ENCODE results near the gene SCIMP. TPM values are rescaled to one million over a fixed set of nuclear protein-coding genes. Genes with fewer than 3 reads are reported as not detected.

SCIMP gene
- not detected for total RNA-seq

DNA sequence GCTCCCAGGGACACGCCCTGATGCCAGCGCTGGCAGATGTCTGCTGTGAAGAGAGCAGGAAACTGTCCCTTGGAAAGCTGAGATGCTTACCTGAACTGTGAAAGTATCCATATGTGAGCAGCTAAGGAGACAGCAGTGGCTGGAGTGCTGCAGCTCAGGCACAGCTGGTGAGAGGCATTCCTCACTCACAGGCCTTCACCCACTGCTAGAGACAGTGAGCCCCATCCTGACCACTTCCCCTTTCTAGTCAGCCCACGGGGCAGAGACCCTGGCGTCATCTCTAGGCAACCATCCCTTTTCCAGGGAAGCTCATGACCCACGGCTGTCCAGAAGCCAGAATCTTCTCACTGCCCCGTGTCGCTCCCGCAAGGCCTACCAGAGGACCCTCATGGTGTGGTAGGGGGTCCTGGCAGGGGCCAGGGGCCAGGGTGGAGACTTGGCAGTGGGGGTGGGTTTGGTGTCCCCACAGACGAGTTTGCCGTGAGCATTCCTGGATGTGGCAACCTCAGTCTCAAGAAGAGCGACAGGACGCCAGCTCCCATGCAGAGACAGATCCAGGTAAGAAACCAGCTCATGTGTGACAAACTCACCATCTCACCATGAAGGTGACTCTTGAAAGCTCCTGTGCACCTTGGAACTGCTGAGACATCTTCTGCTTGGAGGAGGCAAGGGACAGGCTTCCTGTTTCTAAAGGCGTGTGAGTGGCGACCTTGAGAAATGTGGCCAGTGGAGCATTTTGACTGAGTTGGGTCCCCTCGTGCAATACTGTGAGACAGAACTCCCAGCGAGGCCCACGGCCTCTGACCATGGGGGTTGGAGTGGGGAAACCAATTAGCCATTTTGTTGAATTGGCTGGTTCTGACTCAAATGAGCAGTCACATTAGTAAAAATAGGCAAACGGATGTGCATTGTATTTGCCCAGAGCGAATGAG is at the start of gene SCIMP:
SCIMP (minus strand) TSS at position 216 of the 932 bp plus-strand sequence; CDS start at position 111, 105 bp downstream.
- H3K4me3 Mint-ChIP-seq, result no peak within 1 kb of the TSS
- peaks cover 11% of the 10 kb centered on the region for H3K4me1 Mint-ChIP-seq (ENCODE audit: low read depth)
- no peaks in the 10 kb centered on the region for H3K27me3 Mint-ChIP-seq (ENCODE audit: low read depth)
- intact Hi-C loops (cut with micrococcal nuclease), result no loop called here
- CTCF ChIA-PET, result interaction anchor here (0.6 kb wide), 1 partner anchor 155 kb away, joined by 4 read pairs; no protein-coding TSS in a partner anchor
- DNase-seq, result no peak
- H3K9me3 Mint-ChIP-seq, result no peaks in the 10 kb centered on the region
- no peak within 1 kb of the TSS for H3K27ac Mint-ChIP-seq
- H3K36me3 Mint-ChIP-seq (ENCODE audit: low read depth), result no peaks in the 10 kb centered on the region

DNA sequence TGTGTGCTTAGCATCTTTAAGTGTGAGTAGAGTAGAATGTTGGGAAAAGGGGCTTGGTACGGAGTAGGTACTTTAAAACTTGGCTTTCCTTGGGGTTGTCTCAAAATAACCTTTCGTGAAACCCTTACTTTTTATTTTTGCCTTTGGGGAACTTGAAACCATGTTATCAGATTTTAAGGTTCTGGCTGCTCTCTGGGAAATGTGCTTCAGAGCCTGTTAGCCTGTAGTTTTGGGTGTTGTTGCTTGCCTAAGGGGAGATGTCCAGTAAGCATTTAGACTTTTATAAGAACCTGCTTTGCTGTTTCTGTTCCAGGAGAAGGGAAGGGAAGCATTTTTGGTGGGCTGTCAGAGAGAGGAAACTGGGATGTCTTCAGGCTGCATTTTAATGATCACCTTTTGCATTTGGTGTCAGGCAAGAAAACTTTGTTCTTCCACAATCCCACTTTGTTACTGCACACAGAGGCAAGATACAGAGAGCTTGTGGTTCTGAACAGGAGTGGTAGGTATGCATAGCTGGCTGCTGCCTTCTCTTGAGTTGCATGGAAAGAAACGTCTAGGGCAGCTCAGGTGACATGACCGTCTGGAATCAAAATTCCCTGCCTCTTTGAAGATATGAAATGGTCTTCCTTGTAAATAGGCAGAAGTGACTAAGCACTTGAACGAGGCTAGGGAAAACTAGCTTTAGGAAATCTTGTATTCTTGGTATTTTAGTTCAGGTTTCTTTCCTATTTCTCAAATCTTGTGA is 49.1 kb upstream of the SCIMP start:
- Mint-ChIP-seq H3K9me3 (no peaks in the 10 kb centered on the region), H3K27me3 (ENCODE audit: low read depth) (no peaks in the 10 kb centered on the region), H3K36me3 (ENCODE audit: low read depth) (peaks cover 15% of the 10 kb centered on the region), H3K27ac (peak overlapping the region; percentile 33), H3K4me3 (peak overlapping the region; percentile 91), H3K4me1 (ENCODE audit: low read depth) (peaks cover 46% of the 10 kb centered on the region)
- DNase-seq, result no peak
- CTCF ChIA-PET, result interaction anchor here (0.6 to 1.0 kb wide), 5 partner anchors 11 to 29 kb away, joined by 3 to 5 read pairs (median 4); no protein-coding TSS in a partner anchor
- intact Hi-C loops (cut with micrococcal nuclease), result loop anchor here (2.0 to 10.0 kb wide), 6 partner anchors 36 to 571 kb away; partner anchors contain the start of genes ARRB2, DERL2, MIS12 and PFN1

DNA sequence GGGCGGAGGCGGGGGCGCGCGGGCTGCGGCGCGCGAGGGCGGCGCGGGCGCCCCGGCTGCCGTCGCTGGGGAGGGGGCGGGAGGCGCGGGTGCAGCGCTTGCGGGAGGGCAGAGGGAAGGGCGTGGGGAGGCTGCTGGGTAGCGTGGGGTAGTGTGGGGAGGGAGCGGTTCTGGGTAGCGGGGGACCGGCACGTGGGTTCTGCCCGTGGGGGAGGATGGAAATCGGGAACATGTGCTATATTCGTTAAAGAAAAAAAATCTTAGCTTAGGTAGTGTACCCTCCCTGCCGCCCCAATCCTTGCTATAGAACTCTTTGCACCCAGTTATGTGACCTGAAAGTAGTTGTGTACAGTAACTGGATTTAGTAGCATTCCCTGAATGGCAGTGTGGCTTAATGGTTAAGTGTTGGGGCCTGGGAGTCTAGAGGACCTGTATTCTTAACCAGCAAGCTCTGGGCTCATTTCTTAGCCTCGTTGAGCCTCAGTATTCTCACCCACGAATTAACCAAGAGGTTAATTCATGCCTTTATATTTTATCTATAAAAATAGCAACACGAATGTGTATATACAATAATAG is 48.1 kb upstream of the SCIMP start:
- intact Hi-C loops (cut with micrococcal nuclease), result loop anchor here (1.0 to 10.0 kb wide), 8 partner anchors 35 to 570 kb away; partner anchors contain the start of genes ARRB2, C1QBP, DERL2 and MIS12
- Mint-ChIP-seq H3K27me3 (ENCODE audit: low read depth) (no peaks in the 10 kb centered on the region), H3K4me3 (peak overlapping the region; percentile 91), H3K4me1 (ENCODE audit: low read depth) (peaks cover 39% of the 10 kb centered on the region), H3K9me3 (no peaks in the 10 kb centered on the region), H3K27ac (peak overlapping the region; percentile 88), H3K36me3 (ENCODE audit: low read depth) (peaks cover 11% of the 10 kb centered on the region)
- CTCF ChIA-PET, result interaction anchor here (0.7 kb wide), 1 partner anchor 14 kb away, joined by 3 read pairs; no protein-coding TSS in a partner anchor
- peak; percentile 33 for DNase-seq

DNA sequence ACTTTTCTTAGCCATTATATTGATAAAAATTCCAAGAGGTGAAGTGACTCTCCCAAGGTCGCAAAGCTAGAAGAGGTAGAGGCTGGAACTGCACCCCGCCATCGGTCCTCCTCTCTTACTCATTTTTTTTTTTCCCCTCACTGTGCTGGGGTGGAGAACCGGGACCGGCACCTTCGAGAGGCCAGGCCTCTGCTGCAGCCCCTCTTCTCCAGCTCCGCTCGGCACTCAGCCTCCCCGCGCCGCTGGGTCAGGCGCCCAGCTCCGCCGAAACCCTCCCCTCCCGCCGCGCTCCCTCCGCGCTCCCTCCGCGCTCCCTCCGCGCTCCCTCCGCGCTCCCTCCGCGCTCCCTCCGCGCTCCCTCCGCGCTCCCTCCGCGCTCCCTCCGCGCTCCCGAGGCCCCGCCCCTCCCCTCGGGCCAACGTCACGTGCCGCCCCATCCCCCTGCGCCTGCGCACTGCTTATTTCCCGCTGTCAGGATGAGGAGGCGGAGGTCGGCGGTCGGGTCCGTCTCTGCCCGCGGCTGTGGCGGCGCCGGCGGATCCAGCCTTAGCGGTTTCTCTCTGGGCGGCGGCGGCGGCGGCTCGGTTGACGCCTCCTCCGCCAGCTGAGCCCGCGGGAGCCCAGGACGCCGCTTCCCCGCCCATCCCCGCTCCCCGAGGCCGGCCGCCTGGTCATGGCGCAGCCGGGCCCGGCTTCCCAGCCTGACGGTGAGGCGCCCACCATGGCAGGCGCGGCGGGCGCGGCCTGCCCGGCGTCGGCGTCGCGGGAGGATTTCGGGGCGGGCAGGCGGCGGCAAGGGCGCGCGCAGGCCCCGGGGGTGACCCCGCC is 47.4 kb upstream of the SCIMP start, which contains the start of gene RABEP1:
RABEP1 (plus strand) TSS at position 471 of the 828 bp plus-strand sequence; CDS start at position 674, 203 bp downstream.
- Mint-ChIP-seq H3K9me3 (no peaks in the 10 kb centered on the region), H3K4me3 (peak within 1 kb of the TSS; percentile 91), H3K4me1 (ENCODE audit: low read depth) (peaks cover 38% of the 10 kb centered on the region), H3K36me3 (ENCODE audit: low read depth) (peaks cover 10% of the 10 kb centered on the region), H3K27me3 (ENCODE audit: low read depth) (no peaks in the 10 kb centered on the region), H3K27ac (peak within 1 kb of the TSS; percentile 88)
- CTCF ChIA-PET, result interaction anchor here (0.7 kb wide), 1 partner anchor 301 kb away, joined by 3 read pairs; no protein-coding TSS in a partner anchor
- intact Hi-C loops (cut with micrococcal nuclease), result loop anchor here (1.0 to 10.0 kb wide), 8 partner anchors 35 to 570 kb away; partner anchors contain the start of genes ARRB2, C1QBP, DERL2 and MIS12
- peak; percentile 94 for DNase-seq

DNA sequence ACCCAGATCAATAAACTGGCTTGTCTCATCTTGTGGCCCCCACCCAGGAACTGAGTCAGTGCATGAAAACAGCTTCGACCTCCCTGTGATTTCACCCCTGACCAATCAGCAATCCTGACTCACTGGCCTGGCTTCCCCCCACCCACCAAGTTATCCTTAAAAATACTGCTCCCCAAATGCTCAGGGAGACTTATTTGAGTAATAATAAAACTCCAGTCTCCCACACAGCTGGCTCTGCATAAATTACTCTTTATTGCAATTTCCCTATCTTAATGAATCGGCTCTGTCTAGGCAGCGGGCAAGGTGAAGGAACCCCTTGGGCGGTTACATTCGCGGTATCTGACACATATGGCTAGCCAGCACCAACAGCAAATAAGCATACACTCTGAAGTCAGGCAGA is 37.7 kb upstream of the SCIMP start:
- DNase-seq, result peak; percentile 53
- no peaks in the 10 kb centered on the region for H3K27me3 Mint-ChIP-seq (ENCODE audit: low read depth)
- intact Hi-C loops (cut with micrococcal nuclease), result no loop called here
- CTCF ChIA-PET, result interaction anchor here (0.8 to 1.3 kb wide), 2 partner anchors 12 to 34 kb away, joined by 3 to 5 read pairs; no protein-coding TSS in a partner anchor
- H3K36me3 Mint-ChIP-seq (ENCODE audit: low read depth), result no peaks in the 10 kb centered on the region
- H3K9me3 Mint-ChIP-seq, result no peaks in the 10 kb centered on the region
- no peak overlapping the region for H3K4me3 Mint-ChIP-seq
- H3K27ac Mint-ChIP-seq, result no peak overlapping the region
- H3K4me1 Mint-ChIP-seq (ENCODE audit: low read depth), result peaks cover 12% of the 10 kb centered on the region

DNA sequence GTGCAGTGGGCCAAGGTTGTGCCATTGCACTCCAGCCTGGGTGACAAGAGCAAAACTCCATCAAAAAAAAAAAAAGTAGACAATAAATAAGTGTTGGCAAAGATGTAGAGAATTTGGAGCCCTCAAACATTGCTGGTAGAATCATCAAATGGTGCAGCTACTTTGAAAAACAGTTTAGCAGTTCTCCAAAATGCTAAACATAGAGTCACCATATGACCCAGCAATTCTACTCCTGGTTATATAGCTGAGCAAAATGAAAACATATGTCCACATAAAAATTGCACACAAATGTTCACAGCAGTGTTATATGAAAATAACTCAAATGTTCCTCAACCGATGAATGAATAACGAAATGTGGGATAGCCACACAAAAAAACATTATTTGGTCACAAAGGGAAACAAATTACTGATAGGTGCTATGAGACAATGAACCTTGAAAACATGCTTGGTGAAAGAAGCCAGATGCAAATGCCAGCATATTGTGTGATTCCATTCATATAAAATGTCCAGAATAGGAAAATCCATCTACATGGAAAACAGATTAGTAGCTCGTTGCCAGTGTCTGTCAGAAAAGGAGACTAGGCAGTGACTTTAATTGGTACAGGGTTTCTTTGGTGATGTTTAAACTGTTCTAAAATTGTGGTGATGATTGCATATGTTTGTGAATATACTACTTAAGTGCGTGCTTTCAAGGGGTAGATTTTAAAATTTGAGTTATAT is 34.7 kb upstream of the SCIMP start:
- H3K36me3 Mint-ChIP-seq (ENCODE audit: low read depth), result no peaks in the 10 kb centered on the region
- no peak for DNase-seq
- CTCF ChIA-PET, result interaction anchor here (0.6 kb wide), 1 partner anchor 1833 kb away, joined by 3 read pairs; no protein-coding TSS in a partner anchor

DNA sequence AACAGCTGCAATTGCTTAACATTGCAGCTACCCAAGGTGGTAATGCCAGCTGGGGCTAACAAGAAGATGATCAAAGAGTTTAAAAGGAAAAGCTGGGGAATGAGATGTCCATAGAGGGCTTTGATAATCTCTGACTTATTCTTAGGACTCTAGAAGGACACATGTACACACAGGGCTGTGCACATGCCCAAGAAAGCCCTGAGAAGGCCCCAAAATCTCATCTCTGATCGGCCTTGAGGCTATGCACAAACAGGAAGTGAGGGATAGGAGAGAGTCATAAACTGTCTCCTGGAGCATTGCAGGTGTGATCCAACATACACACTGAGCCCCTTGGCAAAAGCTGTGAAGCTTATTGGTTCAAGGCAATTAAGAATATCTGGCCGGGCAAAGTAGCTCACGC is 30.2 kb upstream of the SCIMP start:
- Mint-ChIP-seq H3K4me3 (no peak overlapping the region), H3K27me3 (ENCODE audit: low read depth) (no peaks in the 10 kb centered on the region), H3K4me1 (ENCODE audit: low read depth) (no peaks in the 10 kb centered on the region), H3K27ac (no peak overlapping the region), H3K9me3 (no peaks in the 10 kb centered on the region), H3K36me3 (ENCODE audit: low read depth) (no peaks in the 10 kb centered on the region)
- no peak for DNase-seq
- CTCF ChIA-PET, result no interaction called here
- intact Hi-C loops (cut with micrococcal nuclease), result no loop called here

More for the DNA sequence above, 34.7 kb upstream of the SCIMP start:
- Mint-ChIP-seq H3K9me3 (no peaks in the 10 kb centered on the region), H3K27ac (no peak overlapping the region), H3K4me3 (no peak overlapping the region), H3K4me1 (ENCODE audit: low read depth) (peaks cover 12% of the 10 kb centered on the region), H3K27me3 (ENCODE audit: low read depth) (no peaks in the 10 kb centered on the region)
- intact Hi-C loops (cut with micrococcal nuclease), result no loop called here

DNA sequence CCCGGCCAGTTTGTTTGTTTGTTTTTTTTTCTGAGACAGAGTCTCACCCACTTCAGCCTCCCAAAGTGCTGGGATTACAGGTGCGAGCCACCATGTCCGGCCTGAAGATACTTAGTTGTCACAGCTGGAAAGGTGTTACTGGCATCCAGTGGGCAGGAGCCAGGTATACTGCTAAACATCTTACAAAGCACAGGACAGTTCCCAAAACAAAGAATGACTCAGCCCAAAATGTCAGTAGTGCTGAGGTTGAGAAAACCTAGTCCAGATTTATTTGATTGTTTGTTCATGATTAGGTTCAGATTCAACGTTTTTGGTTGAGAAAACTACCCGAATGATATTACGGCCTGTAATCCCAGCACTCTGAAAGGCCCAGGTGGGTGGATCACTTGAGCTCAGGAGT is 28.8 kb upstream of the SCIMP start:
- CTCF ChIA-PET, result no interaction called here
- Mint-ChIP-seq H3K4me1 (ENCODE audit: low read depth) (no peaks in the 10 kb centered on the region), H3K36me3 (ENCODE audit: low read depth) (no peaks in the 10 kb centered on the region), H3K27ac (no peak overlapping the region), H3K4me3 (no peak overlapping the region), H3K9me3 (no peaks in the 10 kb centered on the region), H3K27me3 (ENCODE audit: low read depth) (no peaks in the 10 kb centered on the region)
- DNase-seq, result no peak
- intact Hi-C loops (cut with micrococcal nuclease), result no loop called here

DNA sequence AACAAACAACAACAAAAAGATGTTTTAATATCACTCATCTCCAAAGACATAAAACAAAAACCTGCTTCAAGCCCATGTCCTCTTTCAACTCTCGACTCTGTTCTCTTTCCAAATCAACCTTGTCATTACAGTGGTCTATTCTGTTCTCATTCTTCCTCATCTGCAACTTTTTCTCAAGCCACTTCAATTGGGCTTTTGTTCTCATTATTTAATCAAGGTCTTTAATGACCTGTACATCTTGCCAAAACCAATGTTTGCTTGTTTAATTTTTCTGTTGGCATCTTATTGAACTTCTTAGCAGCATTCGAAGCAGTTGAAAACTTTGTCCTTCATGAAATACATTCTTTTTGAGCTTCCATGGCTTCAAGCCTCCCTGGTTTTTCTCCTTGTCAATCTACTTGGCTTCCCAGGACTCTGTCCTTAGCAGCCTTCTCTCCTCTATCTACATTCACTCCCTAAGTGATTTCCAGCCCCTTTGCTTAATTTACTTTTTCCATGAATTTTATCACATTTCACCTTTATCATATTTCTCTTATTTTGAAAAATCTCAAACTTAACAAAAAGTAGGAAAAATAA is 27.8 kb upstream of the SCIMP start:
- H3K27me3 Mint-ChIP-seq (ENCODE audit: low read depth), result no peaks in the 10 kb centered on the region
- H3K4me1 Mint-ChIP-seq (ENCODE audit: low read depth), result no peaks in the 10 kb centered on the region
- H3K36me3 Mint-ChIP-seq (ENCODE audit: low read depth), result no peaks in the 10 kb centered on the region
- H3K9me3 Mint-ChIP-seq, result no peaks in the 10 kb centered on the region
- intact Hi-C loops (cut with micrococcal nuclease), result no loop called here
- H3K27ac Mint-ChIP-seq, result no peak overlapping the region
- DNase-seq, result no peak
- CTCF ChIA-PET, result no interaction called here
- H3K4me3 Mint-ChIP-seq, result no peak overlapping the region

DNA sequence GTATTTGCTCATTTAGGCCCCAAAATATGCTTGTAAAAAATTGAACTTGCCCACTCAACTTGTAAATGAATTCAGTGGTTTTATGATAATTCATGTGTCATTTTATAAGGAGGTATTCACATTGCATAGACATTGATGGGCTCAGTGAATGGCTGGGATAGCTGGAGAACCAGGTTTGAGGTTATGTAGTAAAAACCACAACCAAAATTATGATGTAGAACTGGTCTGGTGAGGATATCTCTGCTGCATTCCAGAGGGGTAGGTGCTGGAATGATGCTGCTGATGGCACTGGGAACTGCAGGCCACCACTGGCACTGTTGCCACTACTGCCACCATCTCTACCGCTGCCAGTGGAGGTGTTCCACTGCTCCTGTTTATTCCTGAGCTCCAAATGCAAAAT is 25.9 kb upstream of the SCIMP start:
- CTCF ChIA-PET, result no interaction called here
- Mint-ChIP-seq H3K27me3 (ENCODE audit: low read depth) (no peaks in the 10 kb centered on the region), H3K36me3 (ENCODE audit: low read depth) (no peaks in the 10 kb centered on the region), H3K9me3 (no peaks in the 10 kb centered on the region), H3K4me3 (no peak overlapping the region), H3K27ac (no peak overlapping the region), H3K4me1 (ENCODE audit: low read depth) (no peaks in the 10 kb centered on the region)
- DNase-seq, result no peak
- intact Hi-C loops (cut with micrococcal nuclease), result no loop called here

All from activated naive CD4-positive, alpha-beta T cell treated with anti-CD3 and anti-CD28 coated beads for 36 hours (primary cell).